ENCODE data around the gene FBXO42. TPM values are rescaled to one million over a fixed set of nuclear protein-coding genes. Genes with fewer than 3 reads are reported as not detected.

The FBXO42 gene
- total RNA-seq, 4 donors from 2014 or later, result 24.3 to 41.9 (median 31.9) TPM

- no peaks in the 10 kb centered on the region for H3K9me3 ChIP-seq
- H3K27ac ChIP-seq, result no peak overlapping the region
- no peaks in the 10 kb centered on the region for H3K4me1 ChIP-seq
- intact Hi-C loops (cut with DNase I), result no loop called here
- peaks cover 10 to 19% of the 10 kb centered on the region in 2 donors for H3K36me3 ChIP-seq
- TF ChIP-seq CTCF (IDR thresholded peaks at IDR 0.05), result no peak
- no peak for DNase-seq
- H3K27me3 ChIP-seq, result no peaks in the 10 kb centered on the region
- H3K4me3 ChIP-seq (replicated peaks in 1 of 3), result no peak overlapping the region
- WGBS, 2 donors, result 86 to 89% methylated on average over 4 of the region's 4 CpGs
These were observed 95.8 kb downstream of the FBXO42 start for GRCh38 chr1:16256478-16256877.

- Histone ChIP-seq H3K27me3 (no peaks in the 10 kb centered on the region), H3K9me3 (no peaks in the 10 kb centered on the region), H3K36me3 (peaks cover 18 to 30% of the 10 kb centered on the region in 2 donors), H3K27ac (peak overlapping the region in 1 of 3 donors; percentile 7), H3K4me3 (replicated peaks in 1 of 3) (no peak overlapping the region), H3K4me1 (peaks cover 13 to 16% of the 10 kb centered on the region in 2 donors)
- intact Hi-C loops (cut with DNase I), result no loop called here
- no peak for DNase-seq
- TF ChIP-seq POLR2A (IDR thresholded peaks at IDR 0.05) (no peak), CTCF (IDR thresholded peaks at IDR 0.05) (no peak)
- WGBS, 2 donors, result 81 to 87% methylated on average over 4 of the region's 4 CpGs
These were observed 97.9 kb downstream of the FBXO42 start for GRCh38 chr1:16254263-16254928.

GRCh38 chr1:16253332-16253922 is 98.9 kb downstream of the FBXO42 start:
- intact Hi-C loops (cut with DNase I), result no loop called here
- no peak for DNase-seq
- 70 to 87% methylated on average over 5 of the region's 5 CpGs for WGBS, 2 donors
- peaks cover 18 to 30% of the 10 kb centered on the region in 2 donors for H3K36me3 ChIP-seq
- TF ChIP-seq POLR2A (IDR thresholded peaks at IDR 0.05) (no peak), CTCF (IDR thresholded peaks at IDR 0.05) (no peak)
- no peaks in the 10 kb centered on the region for H3K9me3 ChIP-seq
- peaks cover 22 to 26% of the 10 kb centered on the region in 2 donors for H3K4me1 ChIP-seq
- H3K4me3 ChIP-seq (replicated peaks in 1 of 3), result no peak overlapping the region
- no peak overlapping the region for H3K27ac ChIP-seq
- no peaks in the 10 kb centered on the region for H3K27me3 ChIP-seq

- WGBS, 2 donors, result 92 to 96% methylated on average over 2 of the region's 2 CpGs
These were observed 99.4 kb downstream of the FBXO42 start for GRCh38 chr1:16252912-16253311.

More at GRCh38 chr1:16252912-16253311, 99.4 kb downstream of the FBXO42 start:
- no peak for TF ChIP-seq CTCF (IDR thresholded peaks at IDR 0.05)
- TF ChIP-seq POLR2A (IDR thresholded peaks at IDR 0.05), result no peak
- intact Hi-C loops (cut with DNase I), result no loop called here
- peaks cover 18 to 30% of the 10 kb centered on the region in 2 donors for H3K36me3 ChIP-seq
- H3K27me3 ChIP-seq, result no peaks in the 10 kb centered on the region
- H3K27ac ChIP-seq, result no peak overlapping the region
- peaks cover 27 to 31% of the 10 kb centered on the region in 2 donors for H3K4me1 ChIP-seq
- no peak overlapping the region for H3K4me3 ChIP-seq (replicated peaks in 1 of 3)
- DNase-seq, result no peak
- no peaks in the 10 kb centered on the region for H3K9me3 ChIP-seq
